ENCODE results near the gene EBF3. TPM values are rescaled to one million over a fixed set of nuclear protein-coding genes. Genes with fewer than 3 reads are reported as not detected.
A peak's percentile ranks its signal among the peaks of the same experiment; 100 is the strongest.

EBF3 gene
- total RNA-seq, 2 experiments from 2014 or later = not detected

- H3K9me3 Mint-ChIP-seq = no peaks in the 10 kb centered on the region
- POLR2A ChIA-PET = no interaction called here
- intact Hi-C loops (cut with micrococcal nuclease) = no loop called here
Observed at GRCh38 chr10:129880191-129880870, 83.7 kb downstream of the EBF3 start.

GRCh38 chr10:129879655-129880054, 84.4 kb downstream of the EBF3 start:
- POLR2A ChIA-PET = no interaction called here
- Mint-ChIP-seq H3K4me3 (no peak overlapping the region), H3K27me3 (peaks cover 3% of the 10 kb centered on the region), H3K36me3 (no peaks in the 10 kb centered on the region), H3K27ac (no peak overlapping the region), H3K4me1 (ENCODE audit: low read depth) (no peaks in the 10 kb centered on the region), H3K9me3 (no peaks in the 10 kb centered on the region)
- CTCF ChIA-PET = interaction anchor here (1.7 kb wide), 1 partner anchor 9 kb away, joined by 4 read pairs; no protein-coding TSS in a partner anchor
- intact Hi-C loops (cut with micrococcal nuclease) = loop anchor here (10.0 kb wide), 1 partner anchor 85 kb away; the partner anchor contains the start of gene EBF3
- no peak for DNase-seq

More at GRCh38 chr10:129880191-129880870, 83.7 kb downstream of the EBF3 start:
- Mint-ChIP-seq H3K4me1 (ENCODE audit: low read depth) (no peaks in the 10 kb centered on the region), H3K27me3 (peaks cover 3% of the 10 kb centered on the region), H3K36me3 (no peaks in the 10 kb centered on the region), H3K27ac (no peak overlapping the region), H3K4me3 (no peak overlapping the region)
- DNase-seq = no peak
- CTCF ChIA-PET = interaction anchor here (1.7 kb wide), 1 partner anchor 9 kb away, joined by 4 read pairs; no protein-coding TSS in a partner anchor

GRCh38 chr10:129878835-129879234, 85.2 kb downstream of the EBF3 start:
- no peaks in the 10 kb centered on the region for H3K9me3 Mint-ChIP-seq
- DNase-seq = no peak
- no peaks in the 10 kb centered on the region for H3K4me1 Mint-ChIP-seq (ENCODE audit: low read depth)
- H3K27me3 Mint-ChIP-seq = peaks cover 3% of the 10 kb centered on the region
- POLR2A ChIA-PET = no interaction called here
- CTCF ChIA-PET = interaction anchor here (1.4 kb wide), 1 partner anchor 10 kb away, joined by 4 read pairs; no protein-coding TSS in a partner anchor
- no peaks in the 10 kb centered on the region for H3K36me3 Mint-ChIP-seq
- no peak overlapping the region for H3K4me3 Mint-ChIP-seq
- H3K27ac Mint-ChIP-seq = no peak overlapping the region
- intact Hi-C loops (cut with micrococcal nuclease) = loop anchor here (10.0 kb wide), 1 partner anchor 86 kb away; the partner anchor contains the start of gene EBF3

GRCh38 chr10:129877773-129878371, 86.2 kb downstream of the EBF3 start:
- Mint-ChIP-seq H3K4me1 (ENCODE audit: low read depth) (no peaks in the 10 kb centered on the region), H3K36me3 (no peaks in the 10 kb centered on the region), H3K27ac (no peak overlapping the region), H3K27me3 (peaks cover 3% of the 10 kb centered on the region), H3K4me3 (no peak overlapping the region), H3K9me3 (no peaks in the 10 kb centered on the region)
- CTCF ChIA-PET = interaction anchor here (0.5 to 1.8 kb wide), 8 partner anchors 10 to 368 kb away, joined by 3 to 6 read pairs (median 4); no protein-coding TSS in a partner anchor
- intact Hi-C loops (cut with micrococcal nuclease) = loop anchor here (10.0 kb wide), 1 partner anchor 87 kb away; the partner anchor contains the start of gene EBF3
- peak; percentile 49 for DNase-seq
- POLR2A ChIA-PET = no interaction called here

GRCh38 chr10:129876838-129877237, 87.2 kb downstream of the EBF3 start:
- ChIA-PET CTCF (interaction anchor here (1.0 to 1.8 kb wide), 7 partner anchors 12 to 251 kb away, joined by 3 to 6 read pairs (median 4); no protein-coding TSS in a partner anchor), POLR2A (no interaction called here)
- H3K27ac Mint-ChIP-seq = no peak overlapping the region
- no peaks in the 10 kb centered on the region for H3K4me1 Mint-ChIP-seq (ENCODE audit: low read depth)
- intact Hi-C loops (cut with micrococcal nuclease) = loop anchor here (10.0 kb wide), 1 partner anchor 88 kb away; the partner anchor contains the start of gene EBF3
- no peaks in the 10 kb centered on the region for H3K9me3 Mint-ChIP-seq
- H3K36me3 Mint-ChIP-seq = no peaks in the 10 kb centered on the region
- no peak for DNase-seq
- no peak overlapping the region for H3K4me3 Mint-ChIP-seq
- peaks cover 3% of the 10 kb centered on the region for H3K27me3 Mint-ChIP-seq

GRCh38 chr10:129875993-129876726, 87.9 kb downstream of the EBF3 start:
- intact Hi-C loops (cut with micrococcal nuclease) = loop anchor here (10.0 kb wide), 1 partner anchor 89 kb away; the partner anchor contains the start of gene EBF3
- ChIA-PET POLR2A (no interaction called here), CTCF (interaction anchor here (1.0 to 1.8 kb wide), 5 partner anchors 13 to 94 kb away, joined by 3 to 6 read pairs (median 3); no protein-coding TSS in a partner anchor)
- DNase-seq = no peak
- Mint-ChIP-seq H3K36me3 (no peaks in the 10 kb centered on the region), H3K27me3 (peaks cover 2% of the 10 kb centered on the region), H3K4me3 (no peak overlapping the region), H3K27ac (no peak overlapping the region), H3K4me1 (ENCODE audit: low read depth) (peaks cover 3% of the 10 kb centered on the region), H3K9me3 (no peaks in the 10 kb centered on the region)

- H3K4me1 Mint-ChIP-seq (ENCODE audit: low read depth) = peaks cover 3% of the 10 kb centered on the region
- no peak overlapping the region for H3K27ac Mint-ChIP-seq
- intact Hi-C loops (cut with micrococcal nuclease) = loop anchor here (10.0 kb wide), 1 partner anchor 91 kb away; the partner anchor contains the start of gene EBF3
- H3K9me3 Mint-ChIP-seq = no peaks in the 10 kb centered on the region
- H3K4me3 Mint-ChIP-seq = no peak overlapping the region
- H3K27me3 Mint-ChIP-seq = peaks cover 2% of the 10 kb centered on the region
- no peak for DNase-seq
- no peaks in the 10 kb centered on the region for H3K36me3 Mint-ChIP-seq
- ChIA-PET CTCF (no interaction called here), POLR2A (no interaction called here)
Observed at GRCh38 chr10:129873351-129873750, 90.7 kb downstream of the EBF3 start.

- ChIA-PET POLR2A (interaction anchor here (0.6 kb wide), 1 partner anchor 11 kb away, joined by 3 read pairs; no protein-coding TSS in a partner anchor), CTCF (no interaction called here)
- intact Hi-C loops (cut with micrococcal nuclease) = loop anchor here (10.0 kb wide), 1 partner anchor 93 kb away; the partner anchor contains the start of gene EBF3
- Mint-ChIP-seq H3K4me3 (no peak overlapping the region), H3K36me3 (no peaks in the 10 kb centered on the region), H3K27me3 (peaks cover 2% of the 10 kb centered on the region), H3K27ac (no peak overlapping the region), H3K4me1 (ENCODE audit: low read depth) (peaks cover 3% of the 10 kb centered on the region), H3K9me3 (no peaks in the 10 kb centered on the region)
- no peak for DNase-seq
Observed at GRCh38 chr10:129871966-129872365, 92.1 kb downstream of the EBF3 start.

- ChIA-PET POLR2A (interaction anchor here (0.6 kb wide), 1 partner anchor 12 kb away, joined by 3 read pairs; no protein-coding TSS in a partner anchor), CTCF (no interaction called here)
- peaks cover 2% of the 10 kb centered on the region for H3K27me3 Mint-ChIP-seq
- no peak overlapping the region for H3K4me3 Mint-ChIP-seq
- no peaks in the 10 kb centered on the region for H3K9me3 Mint-ChIP-seq
- DNase-seq = no peak
- no peak overlapping the region for H3K27ac Mint-ChIP-seq
- peaks cover 3% of the 10 kb centered on the region for H3K4me1 Mint-ChIP-seq (ENCODE audit: low read depth)
- no peaks in the 10 kb centered on the region for H3K36me3 Mint-ChIP-seq
- intact Hi-C loops (cut with micrococcal nuclease) = loop anchor here (10.0 kb wide), 1 partner anchor 94 kb away; the partner anchor contains the start of gene EBF3
Observed at GRCh38 chr10:129870961-129871621, 93.0 kb downstream of the EBF3 start.

GRCh38 chr10:129870474-129870757, 93.7 kb downstream of the EBF3 start:
- H3K27me3 Mint-ChIP-seq = peaks cover 2% of the 10 kb centered on the region
- no peaks in the 10 kb centered on the region for H3K36me3 Mint-ChIP-seq
- H3K9me3 Mint-ChIP-seq = no peaks in the 10 kb centered on the region
- CTCF ChIA-PET = no interaction called here
- no peak overlapping the region for H3K27ac Mint-ChIP-seq
- no peak for DNase-seq
- intact Hi-C loops (cut with micrococcal nuclease) = loop anchor here (10.0 kb wide), 1 partner anchor 94 kb away; the partner anchor contains the start of gene EBF3
- POLR2A ChIA-PET = no interaction called here
- peaks cover 3% of the 10 kb centered on the region for H3K4me1 Mint-ChIP-seq (ENCODE audit: low read depth)
- no peak overlapping the region for H3K4me3 Mint-ChIP-seq

- peaks cover 3% of the 10 kb centered on the region for H3K4me1 Mint-ChIP-seq (ENCODE audit: low read depth)
- no peak for DNase-seq
- CTCF ChIA-PET = no interaction called here
- no peak overlapping the region for H3K27ac Mint-ChIP-seq
- intact Hi-C loops (cut with micrococcal nuclease) = loop anchor here (10.0 kb wide), 1 partner anchor 95 kb away; the partner anchor contains the start of gene EBF3
- POLR2A ChIA-PET = no interaction called here
- H3K4me3 Mint-ChIP-seq = no peak overlapping the region
- H3K36me3 Mint-ChIP-seq = no peaks in the 10 kb centered on the region
- H3K9me3 Mint-ChIP-seq = no peaks in the 10 kb centered on the region
- peaks cover 2% of the 10 kb centered on the region for H3K27me3 Mint-ChIP-seq
Observed at GRCh38 chr10:129869596-129870473, 94.2 kb downstream of the EBF3 start.
